Measurements from ENCODE around the gene SERPINA1. TPM values are rescaled to one million over a fixed set of nuclear protein-coding genes. Genes with fewer than 3 reads are reported as not detected.
"Not testable (repeated sequence)": the region's sequence is repeated elsewhere in the genome, so short reads cannot be mapped to it uniquely, and the experiment has no call there.

SERPINA1 gene
- polyA plus RNA-seq, 1 experiment: 1.7 TPM

DNA sequence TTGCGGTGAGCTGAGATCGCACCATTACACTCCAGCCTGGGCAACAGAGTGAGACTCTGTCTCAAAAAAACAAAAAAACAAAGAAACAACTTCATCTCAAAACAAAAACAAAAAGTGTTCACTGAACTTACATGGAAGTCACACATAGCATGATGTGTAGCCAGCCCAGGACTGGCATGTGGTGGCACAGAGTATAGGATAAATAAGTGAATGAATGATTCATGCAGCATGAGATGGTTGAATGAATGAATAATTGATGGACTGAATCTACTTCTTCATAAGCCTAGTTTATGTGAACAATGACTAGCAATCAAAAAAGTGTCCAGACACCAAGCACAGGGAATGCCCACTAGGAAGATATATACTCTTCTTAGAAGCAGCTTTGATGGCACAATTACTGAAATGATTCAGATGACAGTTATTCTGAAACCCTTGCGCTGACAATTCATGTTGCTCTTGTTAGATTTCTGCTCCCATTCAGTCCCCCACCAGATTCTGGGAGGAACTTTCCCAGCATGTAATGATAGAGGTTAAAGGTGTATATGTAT lies 33.7 kb downstream of the SERPINA1 start:
- POLR2A ChIA-PET: interaction anchor here (0.9 kb wide), 1 partner anchor 13 kb away, joined by 3 read pairs; no protein-coding TSS in a partner anchor
- H3K27ac ChIP-seq (ENCODE audit: low read depth, low read length): no peak overlapping the region
- H3K4me3 ChIP-seq (ENCODE audit: low read depth, low read length): no peak overlapping the region
- no peaks in the 10 kb centered on the region for H3K9me3 ChIP-seq (ENCODE audit: control insufficient read depth, insufficient read depth, low read length)
- TF ChIP-seq, protein P1, sequence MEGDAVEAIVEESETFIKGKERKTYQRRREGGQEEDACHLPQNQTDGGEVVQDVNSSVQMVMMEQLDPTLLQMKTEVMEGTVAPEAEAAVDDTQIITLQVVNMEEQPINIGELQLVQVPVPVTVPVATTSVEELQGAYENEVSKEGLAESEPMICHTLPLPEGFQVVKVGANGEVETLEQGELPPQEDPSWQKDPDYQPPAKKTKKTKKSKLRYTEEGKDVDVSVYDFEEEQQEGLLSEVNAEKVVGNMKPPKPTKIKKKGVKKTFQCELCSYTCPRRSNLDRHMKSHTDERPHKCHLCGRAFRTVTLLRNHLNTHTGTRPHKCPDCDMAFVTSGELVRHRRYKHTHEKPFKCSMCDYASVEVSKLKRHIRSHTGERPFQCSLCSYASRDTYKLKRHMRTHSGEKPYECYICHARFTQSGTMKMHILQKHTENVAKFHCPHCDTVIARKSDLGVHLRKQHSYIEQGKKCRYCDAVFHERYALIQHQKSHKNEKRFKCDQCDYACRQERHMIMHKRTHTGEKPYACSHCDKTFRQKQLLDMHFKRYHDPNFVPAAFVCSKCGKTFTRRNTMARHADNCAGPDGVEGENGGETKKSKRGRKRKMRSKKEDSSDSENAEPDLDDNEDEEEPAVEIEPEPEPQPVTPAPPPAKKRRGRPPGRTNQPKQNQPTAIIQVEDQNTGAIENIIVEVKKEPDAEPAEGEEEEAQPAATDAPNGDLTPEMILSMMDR (IDR thresholded peaks at IDR 0.05; ENCODE audit: low read depth, low read length): no peak
- CTCF ChIA-PET: interaction anchor here (0.7 to 2.5 kb wide), 6 partner anchors 9 to 186 kb away, joined by 3 to 21 read pairs (median 3); no protein-coding TSS in a partner anchor
- no peaks in the 10 kb centered on the region for H3K27me3 ChIP-seq (ENCODE audit: control insufficient read depth, insufficient read depth, low read length)
- DNase-seq (ENCODE audit: low read depth, low spot score): no peak

GRCh38 chr14:94354190-94354589 lies 34.2 kb downstream of the SERPINA1 start:
- H3K27ac ChIP-seq (ENCODE audit: low read depth, low read length); H3K27me3 ChIP-seq (ENCODE audit: control insufficient read depth, insufficient read depth, low read length); H3K9me3 ChIP-seq (ENCODE audit: control insufficient read depth, insufficient read depth, low read length); DNase-seq (ENCODE audit: low read depth, low spot score); H3K4me3 ChIP-seq (ENCODE audit: low read depth, low read length); POLR2A ChIA-PET; CTCF ChIA-PET: not testable (repeated sequence)

- Histone ChIP-seq H3K9me3 (ENCODE audit: control insufficient read depth, insufficient read depth, low read length) (no peaks in the 10 kb centered on the region; the same call in 1 of the 2 replicates), H3K4me3 (ENCODE audit: low read depth, low read length) (no peak overlapping the region), H3K27ac (ENCODE audit: low read depth, low read length) (no peak overlapping the region), H3K27me3 (ENCODE audit: control insufficient read depth, insufficient read depth, low read length) (no peaks in the 10 kb centered on the region)
- POLR2A ChIA-PET: no interaction called here
- CTCF ChIA-PET: interaction anchor here (1.6 kb wide), 1 partner anchor 137 kb away, joined by 4 read pairs; no protein-coding TSS in a partner anchor
- TF ChIP-seq, protein P1 (IDR thresholded peaks at IDR 0.05; ENCODE audit: low read depth, low read length): no peak
- DNase-seq (ENCODE audit: low read depth, low spot score): no peak
Measured at GRCh38 chr14:94349276-94349675, 39.1 kb downstream of the SERPINA1 start.

- TF ChIP-seq, protein P1 (IDR thresholded peaks at IDR 0.05; ENCODE audit: low read depth, low read length): no peak
- no peak for DNase-seq (ENCODE audit: low read depth, low spot score)
- ChIA-PET POLR2A (no interaction called here), CTCF (interaction anchor here (1.6 kb wide), 1 partner anchor 138 kb away, joined by 4 read pairs; no protein-coding TSS in a partner anchor)
- no peaks in the 10 kb centered on the region; the same call in 1 of the 2 replicates for H3K9me3 ChIP-seq (ENCODE audit: control insufficient read depth, insufficient read depth, low read length)
- H3K27ac ChIP-seq (ENCODE audit: low read depth, low read length): no peak overlapping the region
- H3K27me3 ChIP-seq (ENCODE audit: control insufficient read depth, insufficient read depth, low read length): no peaks in the 10 kb centered on the region
- H3K4me3 ChIP-seq (ENCODE audit: low read depth, low read length): no peak overlapping the region
Measured at GRCh38 chr14:94348836-94349235, 39.6 kb downstream of the SERPINA1 start.

- ChIA-PET CTCF (interaction anchor here (1.0 kb wide), 1 partner anchor 210 kb away, joined by 4 read pairs; no protein-coding TSS in a partner anchor), POLR2A (interaction anchor here (0.7 kb wide), 1 partner anchor 30 kb away, joined by 5 read pairs; no protein-coding TSS in a partner anchor)
- Histone ChIP-seq H3K27me3 (ENCODE audit: control insufficient read depth, insufficient read depth, low read length) (no peaks in the 10 kb centered on the region), H3K27ac (ENCODE audit: low read depth, low read length) (no peak overlapping the region), H3K9me3 (ENCODE audit: control insufficient read depth, insufficient read depth, low read length) (no peaks in the 10 kb centered on the region; the same call in 1 of the 2 replicates), H3K4me3 (ENCODE audit: low read depth, low read length) (no peak overlapping the region)
- no peak for DNase-seq (ENCODE audit: low read depth, low spot score)
- TF ChIP-seq, protein P1 (IDR thresholded peaks at IDR 0.05; ENCODE audit: low read depth, low read length): no peak
Measured at GRCh38 chr14:94346841-94347240, 41.6 kb downstream of the SERPINA1 start.

DNA sequence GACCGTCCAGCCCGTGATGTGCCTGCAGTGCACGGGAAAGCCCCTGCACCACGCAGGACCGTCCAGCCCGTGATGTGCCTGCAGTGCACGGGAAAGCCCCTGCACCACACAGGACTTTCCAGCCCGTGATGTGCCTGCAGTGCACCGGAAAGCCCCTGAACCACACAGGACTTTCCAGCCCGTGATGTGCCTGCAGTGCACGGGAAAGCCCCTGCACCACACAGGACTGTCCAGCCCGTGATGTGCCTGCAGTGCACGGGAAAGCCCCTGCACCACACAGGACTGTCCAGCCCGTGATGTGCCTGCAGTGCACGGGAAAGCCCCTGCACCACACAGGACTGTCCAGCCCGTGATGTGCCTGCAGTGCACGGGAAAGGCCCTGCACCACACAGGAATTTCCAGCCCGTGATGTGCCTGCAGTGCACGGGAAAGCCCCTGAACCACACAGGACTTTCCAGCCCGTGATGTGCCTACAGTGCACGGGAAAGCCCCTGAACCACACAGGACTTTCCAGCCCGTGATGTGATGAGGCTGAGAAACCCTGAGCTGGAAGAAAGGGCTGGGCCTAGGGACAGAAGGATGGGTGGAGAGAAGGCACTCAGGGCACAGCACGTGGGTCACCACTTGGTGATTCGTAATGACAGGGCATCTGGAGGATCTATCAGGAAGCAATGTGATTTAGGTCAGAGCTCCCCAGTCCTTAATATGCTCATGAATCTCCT lies 42.2 kb downstream of the SERPINA1 start:
- not testable (repeated sequence) for H3K4me3 ChIP-seq (ENCODE audit: low read depth, low read length); DNase-seq (ENCODE audit: low read depth, low spot score); H3K27ac ChIP-seq (ENCODE audit: low read depth, low read length); H3K27me3 ChIP-seq (ENCODE audit: control insufficient read depth, insufficient read depth, low read length); H3K9me3 ChIP-seq (ENCODE audit: control insufficient read depth, insufficient read depth, low read length)
- POLR2A ChIA-PET: interaction anchor here (0.7 to 1.0 kb wide), 2 partner anchors 27 to 30 kb away, joined by 3 to 5 read pairs; no protein-coding TSS in a partner anchor
- CTCF ChIA-PET: interaction anchor here (1.0 to 1.2 kb wide), 2 partner anchors 9 to 210 kb away, joined by 4 to 5 read pairs; no protein-coding TSS in a partner anchor
